Sigmoid colon (tissue), 7 donors: ENCODE measurements around the gene TNPO3. TPM values are rescaled to one million over a fixed set of nuclear protein-coding genes. Genes with fewer than 3 reads are reported as not detected.

ENCODE experiments used
- DNase-seq: peaks from one replicate; pipeline ENCODE4 v3.0.0-alpha.2; 2019
- H3K27ac ChIP-seq, 4 donors: fragments of 200-600 bp; sonication (generic); one replicate each; pipeline ENCODE4 v1.5.1; 2016 to 2019; ENCODE audit warnings: mild to moderate bottlenecking in 1 of 4
- H3K27me3 ChIP-seq, 3 donors: fragments of 200-600 bp; sonication (generic); one replicate each; pipeline ENCODE4 v1.5.1; 2019; ENCODE audit warnings: mild to moderate bottlenecking in 1 of 3
- H3K36me3 ChIP-seq, 4 donors: fragments of 200-600 bp; sonication (generic); one replicate each; pipeline ENCODE4 v1.5.1; 2016 to 2019
- H3K4me1 ChIP-seq, 4 donors: fragments of 200-600 bp; sonication (generic); one replicate each; pipeline ENCODE4 v1.5.1; 2017 to 2019
- H3K4me3 ChIP-seq, 4 donors: fragments of 200-600 bp; sonication (generic); one replicate each; pipeline ENCODE4 v1.5.1; 2017 to 2019; ENCODE audit warnings: mild to moderate bottlenecking in 2 of 4, moderate library complexity in 1 of 4
- H3K9me3 ChIP-seq, 4 donors: fragments of 200-600 bp in 3 of 4; sonication (generic) in 3 of 4; one replicate each; pipeline versions ENCODE4 v1.5.1 to v1.6.1; 2013 to 2019
- EP300 ChIP-seq, 4 donors: sonication (generic); formaldehyde crosslinking; IDR thresholded peaks; one replicate each; pipeline ENCODE4 v1.6.1; 2017; ENCODE audit warnings: antibody characterized with exemption in 4 of 4
- POLR2A ChIP-seq, 2 donors: fragments of 450-650 bp; IDR thresholded peaks; one replicate each; pipeline ENCODE4 v1.6.1; 2016; ENCODE audit warnings: antibody characterized with exemption in 2 of 2, mild to moderate bottlenecking in 2 of 2, moderate library complexity in 2 of 2
- POLR2AphosphoS5 ChIP-seq, 4 donors: sonication (generic); formaldehyde crosslinking; IDR thresholded peaks; one replicate each; pipeline ENCODE4 v1.6.1; 2017; ENCODE audit warnings: antibody characterized with exemption in 4 of 4
- WGBS, 2 donors: extraction: QIAGEN DNeasy Blood & Tissue Kit; methylation state at CpG; one replicate each; pipeline ENCODE4 v1.1.7; 2013; 5-methylcytosine and 5-hydroxymethylcytosine counted together
- intact Hi-C: fragments of 100-400 bp; cut with DNase I; formaldehyde crosslinking; loops from one replicate; pipeline ENCODE4 v1.15.1; 2023
- polyA plus RNA-seq, 3 donors: library from polyadenylated mRNA; stranded (reverse); fragments of 200-250 nt; gene quantifications; one replicate each; pipeline ENCODE4 v1.2.3, GENCODE V29; 2013
- total RNA-seq, 4 donors: library from RNA; depleted of rRNA; stranded (reverse); fragments of >200 nt; gene quantifications; one replicate each; pipeline ENCODE4 v1.1.0, GENCODE V29; 2016
- TF ChIP-seq, protein P1 (sequence below), 4 experiments: fragments of 450-650 bp in 3 of 4; fragments of 200-600 bp in 1 of 4; IDR thresholded peaks; one replicate each; pipeline ENCODE4 v1.5.1; 2016 to 2019; ENCODE audit warnings: antibody characterized with exemption in 4 of 4, mild to moderate bottlenecking in 3 of 4, moderate library complexity in 2 of 4
- donor health status: healthy with polysubstance abuse.
- donor health status: Bipolar disorder and iron deficiency.
- donor health status: healthy.

The TNPO3 gene
- total and polyA plus RNA-seq, 7 donors = 13.2 to 40.5 (median 35.2) TPM

DNA sequence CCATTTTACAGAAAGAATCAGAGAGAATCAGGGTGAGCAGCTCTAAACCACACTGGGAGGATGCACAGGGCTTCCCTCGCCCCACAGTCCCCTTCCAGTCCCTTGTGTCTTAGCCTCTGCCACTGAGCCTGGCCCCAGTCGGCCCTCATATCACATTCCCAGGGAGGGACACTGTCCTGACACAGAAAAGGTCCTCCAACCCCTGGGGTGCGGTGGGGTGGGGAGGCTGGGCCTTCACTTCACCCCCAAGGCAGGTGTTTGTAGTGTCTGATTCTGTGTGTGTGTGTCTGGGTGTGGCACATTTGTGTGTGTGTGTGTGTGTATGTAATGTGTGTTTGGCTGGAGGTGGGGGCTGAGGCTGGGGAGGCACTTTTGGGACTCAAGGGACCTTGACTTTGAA is 142.6 kb downstream of the TNPO3 start:
- H3K27me3 ChIP-seq = peaks cover 17 to 73% (median 49%) of the 10 kb centered on the region in 3 donors
- intact Hi-C loops = no loop called here
- H3K4me1 ChIP-seq = peaks cover 0 to 31% (median 29%) of the 10 kb centered on the region in 4 donors
- no peaks in the 10 kb centered on the region for H3K36me3 ChIP-seq
- H3K27ac ChIP-seq = no peak overlapping the region
- TF ChIP-seq, protein P1, sequence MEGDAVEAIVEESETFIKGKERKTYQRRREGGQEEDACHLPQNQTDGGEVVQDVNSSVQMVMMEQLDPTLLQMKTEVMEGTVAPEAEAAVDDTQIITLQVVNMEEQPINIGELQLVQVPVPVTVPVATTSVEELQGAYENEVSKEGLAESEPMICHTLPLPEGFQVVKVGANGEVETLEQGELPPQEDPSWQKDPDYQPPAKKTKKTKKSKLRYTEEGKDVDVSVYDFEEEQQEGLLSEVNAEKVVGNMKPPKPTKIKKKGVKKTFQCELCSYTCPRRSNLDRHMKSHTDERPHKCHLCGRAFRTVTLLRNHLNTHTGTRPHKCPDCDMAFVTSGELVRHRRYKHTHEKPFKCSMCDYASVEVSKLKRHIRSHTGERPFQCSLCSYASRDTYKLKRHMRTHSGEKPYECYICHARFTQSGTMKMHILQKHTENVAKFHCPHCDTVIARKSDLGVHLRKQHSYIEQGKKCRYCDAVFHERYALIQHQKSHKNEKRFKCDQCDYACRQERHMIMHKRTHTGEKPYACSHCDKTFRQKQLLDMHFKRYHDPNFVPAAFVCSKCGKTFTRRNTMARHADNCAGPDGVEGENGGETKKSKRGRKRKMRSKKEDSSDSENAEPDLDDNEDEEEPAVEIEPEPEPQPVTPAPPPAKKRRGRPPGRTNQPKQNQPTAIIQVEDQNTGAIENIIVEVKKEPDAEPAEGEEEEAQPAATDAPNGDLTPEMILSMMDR (IDR thresholded peaks at IDR 0.05) = no peak
- 65 to 89% methylated on average over 3 of the region's 3 CpGs for WGBS, 2 donors
- H3K9me3 ChIP-seq = no peaks in the 10 kb centered on the region
- no peak overlapping the region for H3K4me3 ChIP-seq
- DNase-seq = peak; percentile 40

DNA sequence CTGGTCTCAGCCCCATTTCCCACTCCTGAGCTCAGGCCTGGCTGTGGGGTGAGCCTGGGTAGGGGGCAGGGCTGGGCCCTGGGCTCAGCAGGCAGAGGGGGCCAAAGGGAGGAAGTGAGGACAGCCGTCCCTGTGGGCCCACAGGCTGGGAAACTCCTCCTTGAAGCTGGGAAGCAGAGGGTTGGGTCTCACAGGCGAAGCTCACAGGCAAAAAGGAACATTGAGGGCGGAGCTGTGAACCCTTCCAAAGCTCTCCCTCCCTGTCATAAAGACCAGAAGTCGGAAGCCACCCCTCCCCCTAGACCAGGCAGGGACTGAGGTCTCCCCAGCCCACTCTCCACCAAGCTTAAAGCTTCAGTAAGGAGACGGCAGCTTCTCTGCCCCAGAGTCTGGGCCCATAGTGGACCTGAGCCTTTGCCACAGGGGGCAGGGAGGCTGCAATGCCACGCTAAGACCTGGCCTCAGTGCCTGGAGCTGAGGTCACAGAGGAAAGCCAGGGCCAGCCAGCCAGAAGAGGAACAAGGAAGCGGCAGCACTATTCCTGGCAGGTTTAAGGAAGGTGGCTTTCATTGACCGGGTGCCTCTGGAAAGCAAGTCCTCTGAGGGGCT is 143.4 kb downstream of the TNPO3 start:
- Histone ChIP-seq H3K4me1 (peaks cover 0 to 31% (median 29%) of the 10 kb centered on the region in 4 donors), H3K27me3 (peaks cover 17 to 73% (median 42%) of the 10 kb centered on the region in 3 donors), H3K36me3 (no peaks in the 10 kb centered on the region), H3K27ac (no peak overlapping the region), H3K4me3 (no peak overlapping the region), H3K9me3 (no peaks in the 10 kb centered on the region)
- TF ChIP-seq EP300 (IDR thresholded peaks at IDR 0.05) = no peak
- no peak for TF ChIP-seq POLR2AphosphoS5 (IDR thresholded peaks at IDR 0.05)
- TF ChIP-seq, protein P1 (IDR thresholded peaks at IDR 0.05) = no peak
- no peak for TF ChIP-seq POLR2A (IDR thresholded peaks at IDR 0.05)
- intact Hi-C loops = no loop called here
- peak; percentile 67 for DNase-seq
- 18 to 62% methylated on average over 8 of the region's 8 CpGs for WGBS, 2 donors

DNA sequence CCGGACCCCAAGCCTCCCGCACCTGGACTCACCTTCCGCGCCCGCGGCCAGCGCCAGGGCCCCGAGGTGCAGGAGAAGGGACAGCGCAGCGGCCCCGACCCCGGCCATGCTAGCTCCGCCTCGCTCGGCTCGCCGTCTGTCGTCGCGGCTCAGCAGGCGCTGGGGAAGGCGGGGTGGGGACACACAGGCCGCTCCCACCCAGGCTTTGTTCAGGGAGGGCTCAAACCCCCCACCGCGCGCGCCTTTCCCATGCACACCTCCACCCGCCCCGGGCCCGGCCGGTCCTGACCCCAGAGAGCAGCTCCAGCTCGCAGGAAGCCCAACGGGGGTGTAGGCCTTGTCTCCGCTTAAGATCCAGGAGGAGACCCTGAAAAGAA is 144.4 kb downstream of the TNPO3 start, which contains the start of gene KCP:
KCP (minus strand) TSS at position 141 of the 377 bp plus-strand sequence; CDS start at position 108, 33 bp downstream.
- peak; percentile 56 for DNase-seq
- no peak for TF ChIP-seq POLR2A (IDR thresholded peaks at IDR 0.05)
- TF ChIP-seq POLR2AphosphoS5 (IDR thresholded peaks at IDR 0.05) = no peak
- TF ChIP-seq, protein P1 (IDR thresholded peaks at IDR 0.05) = no peak
- no peak for TF ChIP-seq EP300 (IDR thresholded peaks at IDR 0.05)

DNA sequence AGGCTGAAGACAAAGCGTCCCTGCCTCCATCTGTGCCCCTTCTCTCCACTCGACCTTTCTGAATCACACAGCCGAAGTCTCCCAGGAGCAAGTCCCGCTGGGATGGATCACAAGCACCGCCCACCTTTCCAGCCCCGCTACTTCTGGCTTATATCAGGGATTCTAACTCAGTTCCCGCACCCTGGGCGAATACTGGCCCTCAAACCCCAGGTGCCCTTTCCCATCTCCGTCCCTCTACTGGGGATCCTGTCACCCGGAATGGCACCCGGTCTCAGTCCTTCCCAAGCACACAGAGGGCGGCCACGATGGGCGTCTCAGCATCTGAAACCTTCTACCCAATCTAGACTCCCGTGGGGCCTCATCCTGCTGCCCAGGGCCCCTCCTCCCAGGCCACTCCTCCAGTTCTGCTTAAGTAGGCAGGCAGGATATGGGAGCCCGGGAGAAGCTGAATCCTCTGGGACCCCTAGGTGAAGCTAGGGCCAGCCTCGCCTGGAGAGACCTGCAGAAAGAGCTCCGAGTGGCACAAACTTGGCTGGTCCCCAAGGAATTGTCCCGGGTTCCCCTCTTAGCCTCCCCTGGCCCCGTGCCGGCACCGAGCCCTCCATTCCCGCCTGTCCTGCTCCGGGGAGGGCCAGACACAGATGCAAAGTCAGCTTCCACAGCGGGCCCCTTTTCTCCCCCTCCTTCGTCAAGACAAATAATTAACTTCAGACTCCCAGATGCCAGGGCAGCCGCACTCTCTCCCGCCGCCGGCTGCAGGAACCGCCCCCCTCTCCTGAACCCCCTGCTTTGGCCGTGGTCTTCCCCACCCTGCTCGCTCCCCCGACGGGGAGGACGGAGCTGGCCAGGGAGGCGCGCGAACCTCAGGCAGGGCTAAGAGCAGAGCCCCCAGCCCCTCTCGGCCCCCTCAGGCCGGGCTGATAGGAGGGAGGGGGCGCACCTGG is 145.0 kb downstream of the TNPO3 start:
- Histone ChIP-seq H3K27ac (no peak overlapping the region), H3K27me3 (peaks cover 15 to 63% (median 27%) of the 10 kb centered on the region in 3 donors), H3K4me1 (peaks cover 0 to 17% (median 16%) of the 10 kb centered on the region in 4 donors), H3K9me3 (no peaks in the 10 kb centered on the region), H3K36me3 (no peaks in the 10 kb centered on the region), H3K4me3 (peak overlapping the region; percentile 6 to 43 (median 28))
- DNase-seq = peak; percentile 74
- TF ChIP-seq, protein P1 (IDR thresholded peaks at IDR 0.05) = no peak
- TF ChIP-seq POLR2A (IDR thresholded peaks at IDR 0.05) (no peak), POLR2AphosphoS5 (IDR thresholded peaks at IDR 0.05) (no peak), EP300 (IDR thresholded peaks at IDR 0.05) (no peak)
- 10 to 17% methylated on average over 42 of the region's 42 CpGs for WGBS, 2 donors
- intact Hi-C loops = no loop called here

More for the DNA sequence above, 144.4 kb downstream of the TNPO3 start, which contains the start of gene KCP:
- no peaks in the 10 kb centered on the region for H3K36me3 ChIP-seq
- H3K4me3 ChIP-seq = peak within 1 kb of the TSS; percentile 6 to 43 (median 28)
- H3K9me3 ChIP-seq = no peaks in the 10 kb centered on the region
- peaks cover 0 to 24% (median 23%) of the 10 kb centered on the region in 4 donors for H3K4me1 ChIP-seq
- intact Hi-C loops = no loop called here
- 34 to 38% methylated on average over 34 of the region's 34 CpGs for WGBS, 2 donors
- H3K27me3 ChIP-seq = peaks cover 17 to 69% (median 32%) of the 10 kb centered on the region in 3 donors
- H3K27ac ChIP-seq = no peak within 1 kb of the TSS
